HepG2 (cell line): ENCODE measurements around the gene PIK3C3. TPM values are rescaled to one million over a fixed set of nuclear protein-coding genes. Genes with fewer than 3 reads are reported as not detected.
"Not testable (repeated sequence)": the region's sequence is repeated elsewhere in the genome, so short reads cannot be mapped to it uniquely, and the experiment has no call there.

Source experiments
- ATAC-seq: fragments of 200-7000 bp; cut with Tn5 transposase; 3 replicates; pipeline ENCODE4 v1.9.1; 2020; ENCODE audit warnings: mild to moderate bottlenecking, moderate library complexity
- BruUV-seq: library from RNA; stranded (reverse); fragments of 400-500 nt; replicated peaks from 2 replicates; lab custom pipeline; 2021; lab: Mats Ljungman, UMichigan
- CTCF ChIA-PET: fragments of 300-600 bp; formaldehyde crosslinking; extraction: SDS; loops from one replicate; lab custom pipeline; 2021; ENCODE audit warnings: low total read pairs, inconsistent platforms, low intra/inter-chr PET ratio; lab: Yijun Ruan, JAX
- POLR2A ChIA-PET: fragments of 350-600 bp; sonication (Branson Sonifier 250); formaldehyde crosslinking; loops from one replicate; lab custom pipeline; 2020; ENCODE audit warnings: antibody characterized with exemption, inconsistent platforms; lab: Yijun Ruan, JAX
- DNase-seq: peaks from one replicate; pipeline ENCODE4 v3.0.0-alpha.2; 2015; ENCODE audit warnings: low spot score
- FAIRE-seq: peaks from 3 replicates; lab custom pipeline; 2011; peaks lifted over from hg19 to GRCh38; lab: Jason Lieb, UNC
- H2AFZ ChIP-seq: one replicate; pipeline ENCODE4 v1.6.1; 2011; ENCODE audit warnings: low read length, inconsistent platforms
- H3K27ac ChIP-seq: fragments of 300-600 bp; 3 replicates; pipeline ENCODE4 v1.8.0; 2011; ENCODE audit warnings: mixed run types, mild to moderate bottlenecking, mixed read lengths, low read length, inconsistent platforms; ENCODE audit not compliant: insufficient read depth; ENCODE audit errors: extremely low read length
- H3K27me3 ChIP-seq, 2 experiments: fragments of 200-600 bp in 1 of 2; 2 replicates in 1 of 2; 3 replicates in 1 of 2; pipeline versions ENCODE4 v1.6.0 to v1.8.0; 2011; ENCODE audit warnings: low read length in 2 of 2, mild to moderate bottlenecking in 2 of 2, moderate library complexity in 2 of 2, inconsistent platforms in 1 of 2; ENCODE audit not compliant: insufficient read depth in 2 of 2, control insufficient read depth in 1 of 2
- H3K36me3 ChIP-seq, 2 experiments: fragments of 200-600 bp in 1 of 2; replicated peaks in 1 of 2; 2 replicates in 1 of 2; 3 replicates in 1 of 2; pipeline versions ENCODE4 v1.5.1 to v1.8.0; 2011; ENCODE audit warnings: low read length in 2 of 2, inconsistent platforms in 1 of 2; ENCODE audit not compliant: insufficient read depth in 2 of 2, control insufficient read depth in 1 of 2
- H3K4me1 ChIP-seq: 2 replicates; pipeline ENCODE4 v1.5.1; 2012; ENCODE audit warnings: low read length, inconsistent platforms; ENCODE audit not compliant: insufficient read depth
- H3K4me2 ChIP-seq: 2 replicates; pipeline ENCODE4 v1.6.0; 2011; ENCODE audit warnings: low read depth, low read length, inconsistent platforms
- H3K4me3 ChIP-seq, 3 experiments: fragments of 200-600 bp in 1 of 3; sonication (generic), shearing (Covaris generic) in 1 of 3; replicated peaks in 1 of 3; 2 replicates each; pipeline ENCODE4 v1.5.1; 2011 to 2016; ENCODE audit warnings: low read length in 3 of 3, inconsistent platforms in 2 of 3, low read depth in 2 of 3, mild to moderate bottlenecking in 2 of 3, control low read depth in 1 of 3, mixed read lengths in 1 of 3; ENCODE audit not compliant: insufficient read depth in 1 of 3
- H3K79me2 ChIP-seq: one replicate; pipeline ENCODE4 v1.6.1; 2011; ENCODE audit warnings: low read length, inconsistent platforms; ENCODE audit not compliant: insufficient read depth
- H3K9ac ChIP-seq: 2 replicates; pipeline ENCODE4 v1.6.0; 2011; ENCODE audit warnings: mild to moderate bottlenecking, low read depth, low read length, inconsistent platforms; ENCODE audit not compliant: insufficient read depth
- H3K9me3 ChIP-seq: 2 replicates; pipeline ENCODE4 v1.5.1; 2012; ENCODE audit warnings: mild to moderate bottlenecking, low read length
- H4K20me1 ChIP-seq: 2 replicates; pipeline ENCODE4 v1.6.0; 2011; ENCODE audit warnings: inconsistent platforms, mild to moderate bottlenecking, low read length, moderate library complexity; ENCODE audit not compliant: insufficient read depth
- BRCA1 ChIP-seq: sonication (generic); formaldehyde crosslinking; IDR thresholded peaks from 2 replicates; pipeline ENCODE4 v1.4.0; 2020; ENCODE audit warnings: missing genetic modification reagents
- GABPB1 ChIP-seq: IDR thresholded peaks from 2 replicates; pipeline ENCODE4 v1.6.1; 2016; ENCODE audit warnings: mild to moderate bottlenecking, missing genetic modification reagents, moderate library complexity, missing compliant biosample characterization
- NFE2 ChIP-seq: sonication (generic); formaldehyde crosslinking; IDR thresholded peaks from 2 replicates; pipeline ENCODE4 v1.4.0; 2020; ENCODE audit warnings: missing genetic modification reagents
- NPAS2 ChIP-seq: sonication (generic); formaldehyde crosslinking; IDR thresholded peaks from 2 replicates; pipeline ENCODE4 v1.8.0; 2022; ENCODE audit warnings: mild to moderate bottlenecking, missing genetic modification reagents, borderline replicate concordance
- NR1H2 ChIP-seq: sonication (generic); formaldehyde crosslinking; IDR thresholded peaks from 2 replicates; pipeline ENCODE4 v1.8.1; 2022; ENCODE audit warnings: low read depth, missing genetic modification reagents, borderline replicate concordance
- SP2 ChIP-seq: sonication (generic); formaldehyde crosslinking; IDR thresholded peaks from 2 replicates; pipeline ENCODE4 v1.5.1; 2020; ENCODE audit warnings: mild to moderate bottlenecking, missing genetic modification reagents
- ZNF331 ChIP-seq: sonication (generic); formaldehyde crosslinking; IDR thresholded peaks from 2 replicates; pipeline ENCODE4 v1.4.0; 2020; ENCODE audit warnings: missing genetic modification reagents
- ZSCAN22 ChIP-seq: sonication (generic); formaldehyde crosslinking; IDR thresholded peaks from 2 replicates; pipeline ENCODE4 v1.4.0; 2020; ENCODE audit warnings: mild to moderate bottlenecking, missing genetic modification reagents
- WGBS: methylation state at CpG from one replicate; pipeline ENCODE4 v1.1.6; 2017; ENCODE audit warnings: low lambda C conversion rate; 5-methylcytosine and 5-hydroxymethylcytosine counted together
- in situ Hi-C: cut with HindIII; loops from 2 replicates; pipeline ENCODE4 v1.10.0; 2017; ENCODE audit warnings: low pct_unique_long_range_greater_than_20kb; ENCODE audit not compliant: extremely low pct_ligation_motif_present
- intact Hi-C: fragments of 100-400 bp; cut with micrococcal nuclease; formaldehyde crosslinking; loops from one replicate; pipeline ENCODE4 v1.10.0; 2022; ENCODE audit not compliant: unreplicated experiment
- polyA plus RNA-seq, 8 experiments: library from polyadenylated mRNA; depleted of rRNA in 3 of 8; stranded (reverse) in 7 of 8; unstranded in 1 of 8; fragments of >200 nt; fragmentation: Illumina TruSeq in 4 of 8; extraction: Trizol in 4 of 8; gene quantifications; 2 replicates each; pipeline versions ENCODE4 v1.2.1 to v1.2.3, GENCODE V29; 2011 to 2016; ENCODE audit warnings: low read depth in 4 of 8, missing spikeins in 1 of 8, mixed read lengths in 1 of 8; ENCODE audit not compliant: insufficient read depth in 1 of 8
- total RNA-seq, 5 experiments: library from RNA; depleted of rRNA; stranded (reverse); fragments of >200 nt; fragmentation: Illumina TruSeq; extraction: Trizol; gene quantifications; 2 replicates each; pipeline ENCODE4 v1.2.3, GENCODE V29; 2016; ENCODE audit warnings: low read depth in 1 of 5
- TF ChIP-seq, protein P1 (sequence below): sonication (generic); formaldehyde crosslinking; IDR thresholded peaks from 2 replicates; pipeline ENCODE4 v1.5.1; 2020; ENCODE audit warnings: mild to moderate bottlenecking, missing genetic modification reagents, moderate library complexity

Gene PIK3C3
- total and polyA plus RNA-seq, 2 of the 13 experiments (the other 11 are each of a cell fraction or from before 2014, with no cell fraction given) = 42.8 to 46.4 TPM

DNA sequence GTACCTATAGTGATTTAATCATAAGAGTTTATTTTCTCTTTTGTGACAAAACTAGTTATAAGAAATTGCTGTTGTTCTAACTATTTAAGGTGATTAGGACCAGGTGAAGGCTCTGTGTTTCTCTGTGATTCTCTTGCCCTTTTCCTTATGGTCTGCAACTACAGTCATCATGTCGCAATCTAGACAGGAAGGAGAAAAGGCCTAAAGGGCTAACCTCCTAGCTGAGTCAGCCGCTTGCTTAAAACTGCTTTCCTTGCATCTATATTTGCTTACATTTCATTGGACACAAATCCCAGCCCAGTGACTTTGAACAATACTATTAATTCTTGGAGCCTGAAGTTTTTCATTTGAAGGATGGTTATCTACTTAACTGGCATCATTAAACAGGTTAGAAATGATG, 93.1 kb downstream of the PIK3C3 start (continued):
- TF ChIP-seq GABPB1 (CRISPR knock-in tag) = no peak
- no peak for TF ChIP-seq NFE2 (CRISPR knock-in tag)
- TF ChIP-seq ZNF331 (CRISPR knock-in tag) = no peak
- TF ChIP-seq SP2 (CRISPR knock-in tag) = no peak
- TF ChIP-seq, protein P1, sequence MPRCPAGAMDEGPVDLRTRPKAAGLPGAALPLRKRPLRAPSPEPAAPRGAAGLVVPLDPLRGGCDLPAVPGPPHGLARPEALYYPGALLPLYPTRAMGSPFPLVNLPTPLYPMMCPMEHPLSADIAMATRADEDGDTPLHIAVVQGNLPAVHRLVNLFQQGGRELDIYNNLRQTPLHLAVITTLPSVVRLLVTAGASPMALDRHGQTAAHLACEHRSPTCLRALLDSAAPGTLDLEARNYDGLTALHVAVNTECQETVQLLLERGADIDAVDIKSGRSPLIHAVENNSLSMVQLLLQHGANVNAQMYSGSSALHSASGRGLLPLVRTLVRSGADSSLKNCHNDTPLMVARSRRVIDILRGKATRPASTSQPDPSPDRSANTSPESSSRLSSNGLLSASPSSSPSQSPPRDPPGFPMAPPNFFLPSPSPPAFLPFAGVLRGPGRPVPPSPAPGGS = no peak
- no peak for TF ChIP-seq BRCA1 (CRISPR knock-in tag)
- TF ChIP-seq NR1H2 (CRISPR knock-in tag) = no peak
- TF ChIP-seq NPAS2 (CRISPR knock-in tag) = no peak
- TF ChIP-seq ZSCAN22 (CRISPR knock-in tag) = no peak

DNA sequence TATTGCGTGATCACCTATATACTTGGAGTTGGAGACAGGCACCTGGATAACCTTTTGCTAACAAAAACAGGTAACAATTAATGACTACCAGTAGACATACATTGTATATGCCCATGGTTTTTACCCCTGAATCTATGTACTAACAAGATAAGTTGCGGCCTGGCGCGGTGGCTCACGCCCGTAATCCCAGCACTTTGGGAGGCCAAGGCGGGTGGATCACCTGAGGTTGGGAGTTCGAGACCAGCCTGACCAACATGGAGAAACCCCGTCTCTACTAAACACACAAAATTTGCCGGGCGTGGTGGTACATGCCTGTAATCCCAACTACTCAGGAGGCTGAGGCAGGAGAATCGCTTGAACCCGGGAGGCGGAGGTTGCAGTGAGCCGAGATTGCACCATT, 94.5 kb downstream of the PIK3C3 start:
- H3K9ac ChIP-seq, ATAC-seq, H3K27ac ChIP-seq, DNase-seq, FAIRE-seq, CTCF ChIA-PET, H4K20me1 ChIP-seq, H3K9me3 ChIP-seq, POLR2A ChIA-PET, H3K4me3 ChIP-seq, H3K79me2 ChIP-seq, intact Hi-C loops, H3K4me2 ChIP-seq, H3K27me3 ChIP-seq, H3K36me3 ChIP-seq, H2AFZ ChIP-seq, BruUV-seq, in situ Hi-C loops: not testable (repeated sequence)
- WGBS = over 99% methylated on average over 15 of the region's 15 CpGs
- H3K4me1 ChIP-seq = peaks cover 21% of the 10 kb centered on the region
